NCI-H1092 treated with DMSO at 0.1 percent for 48 hours (cell line): ENCODE data around the gene CYSLTR2.
"Not testable (repeated sequence)": the region's sequence is repeated elsewhere in the genome, so short reads cannot be mapped to it uniquely, and the experiment has no call there.

ENCODE experiments used
- DNase-seq: peaks from one replicate; lab custom pipeline; 2025; lab: John Stamatoyannopoulos, UW

CYSLTR2 gene

GRCh38 chr13:48645845-48646244 lies 7.9 kb upstream of the CYSLTR2 start:
- DNase-seq, result no peak

- DNase-seq, result no peak
Measured at GRCh38 chr13:48646791-48647190, 6.9 kb upstream of the CYSLTR2 start.

GRCh38 chr13:48647625-48648024 lies 6.1 kb upstream of the CYSLTR2 start:
- no peak for DNase-seq

- DNase-seq, result no peak
Measured at GRCh38 chr13:48648446-48648845, 5.3 kb upstream of the CYSLTR2 start.

- no peak for DNase-seq
Measured at GRCh38 chr13:48652851-48653471, 768 bp upstream of the CYSLTR2 start.

- no peak for DNase-seq
Measured at GRCh38 chr13:48654511-48654910, 782 bp downstream of the CYSLTR2 start.

- DNase-seq, result no peak
Measured at GRCh38 chr13:48655291-48655690, 1.6 kb downstream of the CYSLTR2 start.

- DNase-seq, result no peak
Measured at GRCh38 chr13:48656608-48657007, 2.9 kb downstream of the CYSLTR2 start.

- DNase-seq, result no peak
Measured at GRCh38 chr13:48660361-48661076, 6.8 kb downstream of the CYSLTR2 start.

GRCh38 chr13:48661107-48661506 lies 7.4 kb downstream of the CYSLTR2 start:
- DNase-seq, result no peak

- no peak for DNase-seq
Measured at GRCh38 chr13:48662226-48662625, 8.5 kb downstream of the CYSLTR2 start.

GRCh38 chr13:48667136-48667535 lies 13.4 kb downstream of the CYSLTR2 start:
- DNase-seq, result no peak

GRCh38 chr13:48671421-48671820 lies 17.7 kb downstream of the CYSLTR2 start:
- DNase-seq, result not testable (repeated sequence)

- DNase-seq, result no peak
Measured at GRCh38 chr13:48675247-48675646, 21.5 kb downstream of the CYSLTR2 start.

- DNase-seq, result no peak
Measured at GRCh38 chr13:48678316-48678715, 24.6 kb downstream of the CYSLTR2 start.

GRCh38 chr13:48679941-48680680 lies 26.4 kb downstream of the CYSLTR2 start:
- no peak for DNase-seq

- no peak for DNase-seq
Measured at GRCh38 chr13:48680756-48681392, 27.1 kb downstream of the CYSLTR2 start.

GRCh38 chr13:48681905-48682304 lies 28.2 kb downstream of the CYSLTR2 start:
- no peak for DNase-seq

GRCh38 chr13:48682436-48682835 lies 28.7 kb downstream of the CYSLTR2 start:
- no peak for DNase-seq

GRCh38 chr13:48686636-48687210 lies 33.0 kb downstream of the CYSLTR2 start:
- DNase-seq, result no peak

- no peak for DNase-seq
Measured at GRCh38 chr13:48687249-48687648, 33.5 kb downstream of the CYSLTR2 start.

- DNase-seq, result no peak
Measured at GRCh38 chr13:48693998-48694397, 40.3 kb downstream of the CYSLTR2 start.
